Fibroblast of skin of scalp (primary cell): ENCODE data around the gene MGP. TPM values are rescaled to one million over a fixed set of nuclear protein-coding genes. Genes with fewer than 3 reads are reported as not detected.

Experiments used
- DNase-seq: peaks from one replicate; pipeline ENCODE4 v3.0.0-alpha.2; 2013
- polyA plus RNA-seq, 2 experiments: library from polyadenylated mRNA; unstranded; fragments of 120-200 nt; gene quantifications; one replicate each; pipeline ENCODE4 v1.2.1, GENCODE V29; 2013; ENCODE audit not compliant: insufficient read length in 2 of 2

Gene MGP
- 6.9 TPM for polyA plus RNA-seq (2013, experiment 1 of 2; ENCODE audit: insufficient read length)
- 13.3 TPM for polyA plus RNA-seq (2013, experiment 2 of 2; ENCODE audit: insufficient read length)

- peak; percentile 24 for DNase-seq
Observed at GRCh38 chr12:14885718-14886221, at the start of gene MGP. MGP (minus strand) TSS chr12:14885854; CDS start chr12:14885791, 63 bp downstream.

- DNase-seq: no peak
Observed at GRCh38 chr12:14935031-14935430, 49.4 kb upstream of the MGP start.

- DNase-seq: no peak
Observed at GRCh38 chr12:14934511-14934910, 48.9 kb upstream of the MGP start.

GRCh38 chr12:14931791-14932560, 46.3 kb upstream of the MGP start:
- DNase-seq: no peak

GRCh38 chr12:14931359-14931758, 45.7 kb upstream of the MGP start:
- DNase-seq: no peak

GRCh38 chr12:14930299-14930698, 44.6 kb upstream of the MGP start:
- DNase-seq: peak; percentile 51

- DNase-seq: no peak
Observed at GRCh38 chr12:14928931-14929330, 43.3 kb upstream of the MGP start.

GRCh38 chr12:14927267-14927666, 41.6 kb upstream of the MGP start:
- DNase-seq: no peak

- DNase-seq: no peak
Observed at GRCh38 chr12:14924541-14924940, 38.9 kb upstream of the MGP start.

GRCh38 chr12:14923944-14924343, 38.3 kb upstream of the MGP start:
- DNase-seq: no peak

GRCh38 chr12:14921218-14921617, 35.6 kb upstream of the MGP start:
- no peak for DNase-seq

- no peak for DNase-seq
Observed at GRCh38 chr12:14920475-14921126, 34.9 kb upstream of the MGP start.

GRCh38 chr12:14919455-14919854, 33.8 kb upstream of the MGP start:
- no peak for DNase-seq

- no peak for DNase-seq
Observed at GRCh38 chr12:14915736-14916135, 30.1 kb upstream of the MGP start.

GRCh38 chr12:14913381-14913781, 27.7 kb upstream of the MGP start:
- no peak for DNase-seq

GRCh38 chr12:14911131-14911530, 25.5 kb upstream of the MGP start:
- DNase-seq: no peak

- DNase-seq: no peak
Observed at GRCh38 chr12:14910090-14910915, 24.6 kb upstream of the MGP start.

GRCh38 chr12:14907953-14908352, 22.3 kb upstream of the MGP start:
- no peak for DNase-seq

- DNase-seq: no peak
Observed at GRCh38 chr12:14906114-14906513, 20.5 kb upstream of the MGP start.

- no peak for DNase-seq
Observed at GRCh38 chr12:14905269-14906004, 19.8 kb upstream of the MGP start.

- DNase-seq: no peak
Observed at GRCh38 chr12:14904854-14905253, 19.2 kb upstream of the MGP start.

GRCh38 chr12:14903386-14904098, 17.9 kb upstream of the MGP start:
- DNase-seq: no peak
